ENCODE results near the gene LPIN3. TPM values are rescaled to one million over a fixed set of nuclear protein-coding genes. Genes with fewer than 3 reads are reported as not detected.

The LPIN3 gene
- total and polyA plus RNA-seq, 2 of the 8 experiments (the other 6 are each of a cell fraction or from before 2014, with no cell fraction given): 3.7 to 3.9 TPM

DNA sequence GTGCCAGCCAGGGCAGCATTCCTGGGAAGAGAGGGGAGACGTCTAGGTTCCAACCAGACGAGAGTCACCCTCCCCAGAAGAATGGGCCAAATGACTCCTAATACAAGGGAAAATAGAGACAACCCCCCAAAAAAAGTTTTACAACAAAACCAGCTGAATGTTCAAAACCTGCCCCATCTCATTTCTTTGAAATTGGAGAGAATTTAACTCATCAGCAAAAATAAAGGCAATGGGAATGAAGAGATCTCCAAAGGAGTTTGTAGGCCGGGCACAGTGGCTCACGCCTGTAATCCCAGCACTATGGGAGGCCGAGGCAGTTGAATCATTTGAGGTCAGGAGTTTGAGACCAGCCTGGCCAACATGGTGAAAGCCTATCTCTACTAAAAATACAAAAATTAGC lies 35.7 kb downstream of the LPIN3 start:
- Histone ChIP-seq H4K20me1 (replicated peaks in 1 of 2; ENCODE audit: control insufficient read depth in 1 of 2, insufficient read depth in 2 of 2, low read length in 2 of 2) (no peaks in the 10 kb centered on the region), H3K27me3 (replicated peaks in 1 of 4; ENCODE audit: control insufficient read depth in 3 of 4, extremely low read depth in 1 of 4, insufficient read depth in 3 of 4, low read length in 3 of 4) (no peaks in the 10 kb centered on the region), H2BK15ac (ENCODE audit: low read length) (no peak overlapping the region), H2BK120ac (replicated peaks; ENCODE audit: low read depth, low read length) (no peak overlapping the region), H3K4ac (replicated peaks; ENCODE audit: insufficient read length, low read depth, low read length) (no peak overlapping the region), H2BK20ac (ENCODE audit: low read length) (no peak overlapping the region), H3K79me1 (ENCODE audit: low read depth, low read length) (no peaks in the 10 kb centered on the region), H3K9ac (replicated peaks in 1 of 4; ENCODE audit: extremely low read depth in 1 of 4, low read depth in 3 of 4, low read length in 3 of 4) (no peak overlapping the region), H2AFZ (ENCODE audit: low read length) (no peak overlapping the region), H3K4me2 (ENCODE audit: insufficient read depth in 1 of 2, low read depth in 2 of 2, low read length in 2 of 2) (no peak overlapping the region), H3K18ac (ENCODE audit: extremely low read depth, low read length) (no peak overlapping the region), H3K36me3 (ENCODE audit: control insufficient read depth in 2 of 4, insufficient read depth in 4 of 4, low read length in 3 of 4) (no peaks in the 10 kb centered on the region), H2AK5ac (ENCODE audit: low read depth, low read length) (no peak overlapping the region), H3K4me3 (ENCODE audit: extremely low read depth in 1 of 4, insufficient read depth in 2 of 4, low read depth in 3 of 4, low read length in 4 of 4) (no peak overlapping the region), H3K23me2 (ENCODE audit: low read depth, low read length) (no peaks in the 10 kb centered on the region), H4K5ac (ENCODE audit: insufficient read length, low read depth, low read length) (no peak overlapping the region), H3K9me3 (ENCODE audit: insufficient read depth in 2 of 2, low read depth in 1 of 2, low read length in 1 of 2) (peaks cover 2 to 3% of the 10 kb centered on the region in 2 experiments; a peak in 3 of 4 replicates), H4K8ac (ENCODE audit: extremely low read depth, insufficient read depth, low read length) (no peak overlapping the region), H3K14ac (ENCODE audit: insufficient read length) (no peak overlapping the region), H4K91ac (replicated peaks; ENCODE audit: insufficient read length, low read length) (no peak overlapping the region), H3K23ac (ENCODE audit: insufficient read length) (no peak overlapping the region), H3K56ac (replicated peaks; ENCODE audit: insufficient read length, low read depth, low read length) (no peak overlapping the region), H3K27ac (ENCODE audit: low read depth, low read length) (no peak overlapping the region), H3K79me2 (ENCODE audit: control insufficient read depth in 1 of 2, insufficient read depth in 2 of 2, low read length in 2 of 2) (no peaks in the 10 kb centered on the region), H2BK12ac (ENCODE audit: low read depth, low read length) (no peak overlapping the region), H3K4me1 (replicated peaks in 1 of 4; ENCODE audit: control insufficient read depth in 3 of 4, insufficient read depth in 4 of 4, low read length in 3 of 4) (no peaks in the 10 kb centered on the region; a peak in 1 of 7 replicates), H2BK5ac (ENCODE audit: low read depth, low read length) (no peak overlapping the region)
- DNase-seq (ENCODE audit: low read depth in 1 of 2, low spot score in 2 of 2) (no peak), FAIRE-seq (no peak)
- 80% methylated on average over 5 of the region's 5 CpGs; no CpG with 5 or more reads in 1 of the 2 experiments for WGBS, 2 experiments (ENCODE audit: extremely low coverage in 1 of 2, insufficient coverage in 1 of 2, insufficient read length in 1 of 2, insufficient replicate concordance in 2 of 2, low coverage in 1 of 2, low lambda C conversion rate in 2 of 2, missing lambda C conversion rate in 1 of 2)
- POLR2A ChIA-PET (ENCODE audit: partially characterized antibody): interaction anchor here (0.7 to 1.0 kb wide), 2 partner anchors 20 to 65 kb away, joined by 3 to 5 read pairs; no protein-coding TSS in a partner anchor
- TF ChIP-seq SP1 (IDR thresholded peaks at IDR 0.05; ENCODE audit: low read depth, low read length) (no peak), EGR1 (IDR thresholded peaks at IDR 0.05; ENCODE audit: borderline replicate concordance, low read depth, low read length) (no peak)
- CTCF ChIA-PET (ENCODE audit: partially characterized antibody): interaction anchor here (2.3 kb wide), 1 partner anchor 36 kb away, joined by 6 read pairs; the partner anchor contains the start of gene LPIN3

Data from H1 (cell line).